Activated CD8-positive, alpha-beta memory T cell treated with anti-CD3 and anti-CD28 coated beads for 24 hours (primary cell): ENCODE measurements around the gene AQP1.

Source experiments
- DNase-seq: peaks from one replicate; pipeline ENCODE4 v3.0.0-alpha.2; 2020

The AQP1 gene

DNA sequence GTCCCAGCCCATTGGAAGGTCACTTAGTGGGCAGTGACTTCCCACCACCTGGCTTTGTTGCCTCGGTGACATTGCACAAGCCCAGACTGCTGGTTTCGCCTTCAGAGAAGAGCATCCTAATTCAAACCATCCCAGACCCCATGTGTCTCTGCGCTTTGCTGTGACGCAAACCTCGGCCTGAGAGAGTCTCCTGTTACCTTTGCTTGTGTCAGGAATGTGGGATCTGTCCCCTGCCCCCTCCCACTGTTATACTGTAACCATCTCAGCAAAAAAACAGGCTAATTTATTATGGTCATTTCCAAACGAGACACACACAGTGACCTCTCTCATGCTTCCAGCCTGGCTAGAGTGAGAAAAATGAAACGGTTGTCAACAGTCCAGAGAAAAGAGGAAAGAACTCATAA lies 25.0 kb upstream of the AQP1 start:
- no peak for DNase-seq

DNA sequence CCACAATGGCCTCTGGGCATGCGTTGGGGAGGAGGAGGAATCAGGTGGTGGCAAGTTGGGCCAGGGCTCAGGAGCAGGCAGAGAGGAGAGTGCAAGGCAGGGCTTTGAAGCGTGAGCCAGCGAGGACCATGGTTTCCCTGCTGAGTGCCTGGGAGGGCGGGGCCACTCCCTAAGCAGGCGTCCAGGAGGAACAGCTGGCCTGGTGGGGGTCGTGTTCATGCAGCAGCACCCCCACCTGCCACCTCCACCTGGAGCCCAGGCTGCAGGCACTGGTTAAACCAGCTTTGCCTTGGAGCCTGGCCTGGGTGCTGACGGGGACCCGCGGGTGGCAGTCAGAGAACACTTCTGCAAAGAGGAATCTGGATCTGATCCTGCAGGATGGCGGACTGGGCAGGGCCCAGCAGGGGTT lies 24.2 kb upstream of the AQP1 start:
- DNase-seq = no peak

DNA sequence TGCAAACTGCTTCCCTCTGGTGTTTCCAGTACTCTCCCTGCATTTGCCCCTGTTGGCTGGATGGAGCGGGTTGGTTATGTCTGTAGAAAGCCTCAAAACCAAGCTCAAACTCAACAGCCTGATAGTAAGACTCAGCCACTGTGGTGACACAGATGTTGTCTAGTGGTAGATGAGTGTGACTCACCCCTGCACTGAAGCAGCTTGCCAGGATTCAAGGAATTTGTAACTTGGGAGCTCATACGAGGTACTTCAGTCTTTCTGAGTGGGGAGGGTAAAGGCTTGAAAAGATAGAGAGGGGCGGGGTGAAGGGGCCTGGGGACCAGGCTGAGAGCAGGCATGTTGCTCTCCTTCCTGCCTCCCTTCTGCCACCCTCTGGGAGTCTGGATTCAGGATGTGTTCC lies 22.9 kb upstream of the AQP1 start:
- no peak for DNase-seq

DNA sequence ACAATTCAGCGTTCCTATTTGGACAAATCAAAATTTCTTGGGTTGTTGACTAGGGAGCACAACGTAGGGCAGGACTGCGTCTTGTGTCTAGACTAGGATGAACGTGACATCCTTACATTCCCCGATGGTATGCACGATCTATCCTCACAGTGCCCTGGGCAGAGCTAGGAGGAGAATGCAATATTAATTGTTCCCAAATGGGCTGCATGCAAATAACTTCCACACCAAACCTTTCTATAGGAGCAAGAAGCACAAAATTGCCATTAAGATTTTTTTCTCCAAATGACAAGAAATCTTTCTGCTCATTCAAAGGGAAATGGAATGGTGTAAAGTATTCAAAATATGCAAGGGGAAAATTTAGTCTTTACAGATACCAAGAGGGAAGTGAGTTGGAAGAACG lies 21.4 kb upstream of the AQP1 start:
- no peak for DNase-seq

DNA sequence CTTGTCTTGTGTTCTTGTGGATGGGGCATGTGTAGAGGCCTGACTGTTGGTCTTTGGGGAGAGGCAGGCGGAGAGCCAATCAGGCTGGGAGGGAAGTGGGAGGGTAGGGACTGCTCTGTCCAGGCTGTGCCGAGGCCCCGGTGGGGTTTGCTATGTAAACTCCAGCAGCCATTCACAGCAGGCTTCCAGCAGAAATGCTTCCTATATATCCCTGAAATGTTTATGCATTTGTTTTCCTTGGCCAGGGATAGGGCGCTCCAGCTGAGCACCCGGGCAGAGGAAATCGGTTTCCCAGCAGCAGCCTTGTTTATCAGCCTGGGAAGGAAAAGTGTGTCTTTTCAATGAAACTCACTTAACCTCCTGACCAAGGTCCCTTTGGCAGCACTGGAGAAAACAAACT lies 18.3 kb upstream of the AQP1 start:
- DNase-seq = no peak

DNA sequence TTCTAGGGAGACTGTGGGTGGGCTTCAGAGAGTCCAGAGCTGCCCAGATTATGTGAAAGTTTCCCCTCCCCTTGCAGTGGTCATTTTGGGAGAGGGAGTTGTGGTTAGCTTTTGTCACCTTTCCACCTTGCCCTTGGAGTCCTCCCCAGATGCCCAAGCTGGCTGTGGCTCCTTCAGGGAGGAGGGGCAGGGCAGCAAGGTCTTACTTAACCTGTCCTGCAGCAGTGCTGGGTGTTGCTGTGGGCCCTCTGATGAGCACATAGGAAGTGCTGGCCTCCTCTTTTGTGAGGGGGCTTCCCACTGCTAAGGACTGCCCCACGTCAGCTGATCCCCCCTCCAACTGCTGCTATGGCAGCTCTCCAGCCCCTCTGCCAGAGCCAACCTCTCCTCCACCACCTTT lies 17.6 kb upstream of the AQP1 start:
- DNase-seq = no peak

DNA sequence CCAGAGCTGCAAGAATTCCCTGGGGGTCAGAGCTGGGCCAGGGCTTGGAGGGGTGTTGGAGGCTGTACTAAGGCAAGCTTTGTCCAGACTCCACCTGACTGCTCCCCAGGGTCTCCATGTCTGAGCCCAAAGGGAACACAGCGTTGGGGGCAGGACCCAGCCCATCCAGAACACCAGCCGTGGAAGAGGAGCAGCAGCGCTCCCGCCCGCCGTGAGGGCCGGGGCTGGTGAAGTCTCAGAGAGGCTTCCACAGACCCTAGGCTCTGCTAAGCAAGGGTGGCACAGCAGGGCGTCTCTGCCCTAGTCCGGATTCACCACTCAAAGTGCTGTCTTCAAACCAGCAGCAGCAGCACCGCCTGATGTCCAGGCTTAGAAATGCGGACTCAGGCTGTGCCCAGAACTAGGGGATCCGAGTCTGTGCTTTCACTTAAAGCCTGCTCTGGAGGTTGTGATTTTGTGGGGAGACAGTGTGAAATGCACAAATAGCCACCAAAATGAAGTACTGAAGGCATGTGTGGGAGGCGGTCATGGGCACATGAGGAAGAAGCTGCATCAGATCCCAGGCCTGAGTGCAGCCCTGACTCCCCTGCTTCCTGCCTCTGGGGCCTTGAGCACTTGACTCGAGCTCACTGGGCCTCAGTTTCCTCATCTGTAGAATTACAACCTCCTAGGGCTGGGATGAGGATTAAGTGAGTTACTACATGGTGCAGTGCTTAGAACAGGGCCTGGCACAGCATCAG lies 16.6 kb upstream of the AQP1 start:
- no peak for DNase-seq

DNA sequence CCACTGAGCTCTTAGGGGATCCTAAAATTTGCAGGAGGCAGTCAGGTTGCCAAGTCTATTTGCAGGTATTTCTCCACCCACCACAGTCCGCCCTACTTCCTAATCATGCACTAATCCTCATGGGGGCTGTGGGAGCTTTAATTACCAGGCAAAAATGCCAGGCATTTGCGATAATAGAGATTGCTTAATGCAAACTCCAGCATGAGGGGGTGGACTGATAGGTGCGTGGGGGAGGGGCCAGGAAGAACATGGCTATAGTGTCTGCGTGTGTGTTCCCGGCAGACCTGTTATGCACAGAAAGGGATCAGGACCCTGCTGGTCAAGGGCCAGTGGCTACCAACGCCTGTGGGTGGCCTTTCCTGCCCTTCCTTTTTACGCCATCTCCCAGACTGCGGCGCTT lies 15.6 kb upstream of the AQP1 start:
- no peak for DNase-seq

DNA sequence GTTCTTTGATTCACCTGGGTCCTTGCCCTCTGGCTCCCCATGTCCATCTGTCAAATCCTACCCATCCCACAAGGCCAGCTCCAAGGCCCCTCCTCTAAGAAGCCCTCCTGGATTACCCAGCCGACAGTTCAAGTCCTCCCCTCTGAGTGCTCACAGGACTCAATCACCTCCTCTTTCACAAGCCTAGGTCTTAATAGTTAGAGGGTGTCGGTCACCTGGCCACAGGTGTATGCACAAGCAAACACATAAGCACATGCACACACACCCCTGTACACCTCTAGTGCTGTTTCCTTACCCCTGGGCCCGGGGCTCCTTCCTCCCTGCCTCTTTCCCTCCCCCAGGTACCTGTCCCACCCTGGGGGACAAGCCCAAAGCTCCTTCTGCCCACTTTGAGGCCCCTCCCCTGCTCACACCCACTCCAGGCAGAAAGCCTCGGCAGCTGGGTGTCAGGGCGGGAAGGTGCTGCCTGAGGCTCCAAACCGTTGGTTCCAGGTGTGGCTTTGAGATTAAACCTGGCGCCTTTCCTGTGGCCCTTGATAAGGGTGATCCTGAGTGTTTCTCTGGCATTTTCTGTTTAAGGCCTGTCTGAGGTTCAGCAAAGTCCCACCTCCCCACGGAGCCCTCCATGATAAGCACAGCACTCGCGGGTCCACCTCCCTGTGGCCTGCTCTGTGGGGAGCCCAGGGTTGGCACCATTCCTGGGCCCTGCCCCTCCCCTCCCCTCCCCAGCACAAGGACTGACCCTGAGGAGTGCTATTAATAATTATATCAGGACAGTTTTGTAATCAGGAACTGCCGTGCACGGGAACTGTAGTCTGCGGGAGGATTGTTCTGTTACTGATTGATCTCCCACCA lies 14.6 kb upstream of the AQP1 start:
- DNase-seq = no peak

DNA sequence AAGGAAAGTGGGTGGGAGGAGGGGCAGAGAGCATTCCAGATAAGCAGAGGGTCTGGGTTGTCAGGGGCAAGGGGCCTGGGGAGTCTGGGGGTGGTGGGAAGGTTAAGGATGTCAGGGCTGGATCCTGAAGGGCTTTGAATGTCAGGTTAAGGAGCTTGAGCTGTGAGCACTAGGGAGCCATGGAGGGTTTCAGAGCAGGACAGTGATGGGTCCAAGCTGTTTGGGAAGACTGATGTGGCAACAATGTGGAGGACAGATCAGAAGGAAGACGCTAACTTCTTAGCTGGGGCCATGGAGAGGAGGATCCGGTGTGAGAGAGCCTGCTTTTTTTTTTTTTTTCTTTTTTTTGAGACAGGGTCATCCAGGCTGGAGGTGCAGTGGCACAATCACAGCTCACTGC lies 13.9 kb upstream of the AQP1 start:
- DNase-seq = no peak

DNA sequence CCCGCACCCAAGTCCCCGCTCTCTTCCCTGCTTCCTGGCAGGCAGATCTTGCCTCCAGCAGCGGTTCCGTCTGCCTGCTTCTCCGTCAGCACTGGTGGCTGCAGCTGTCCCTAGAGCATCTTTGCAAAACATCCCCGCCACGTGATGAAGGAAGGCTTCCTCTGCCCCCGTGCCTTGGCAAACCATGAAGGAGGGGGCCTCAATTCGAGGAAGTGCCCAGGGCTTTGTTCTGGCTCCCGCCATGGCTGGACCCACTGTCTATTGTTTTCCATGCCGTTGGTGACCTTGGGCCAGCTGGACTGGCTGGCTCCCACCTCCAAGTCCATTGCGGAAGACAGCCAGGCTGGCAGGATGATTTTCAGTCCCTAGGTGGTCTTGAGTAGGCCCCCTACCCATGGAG lies 13.2 kb upstream of the AQP1 start:
- DNase-seq = no peak

DNA sequence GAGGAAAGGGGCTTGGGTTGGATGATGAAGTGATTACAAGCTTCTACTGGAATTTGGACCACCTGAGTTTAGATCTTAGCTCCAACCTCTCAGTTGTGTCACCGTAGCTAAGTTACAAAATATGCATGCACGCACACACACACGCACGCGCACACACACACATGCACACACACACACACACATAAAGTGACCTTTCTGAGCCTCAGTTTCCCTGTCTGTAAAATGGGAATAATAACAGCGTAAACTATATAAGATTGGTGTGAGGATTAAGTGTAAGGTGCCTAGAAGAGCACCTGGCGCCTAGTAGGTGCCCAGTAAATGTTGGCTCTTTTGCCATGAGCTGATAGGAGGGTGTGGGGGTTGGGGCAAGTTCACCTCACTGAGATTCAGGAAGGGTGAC lies 12.6 kb upstream of the AQP1 start:
- DNase-seq = no peak

DNA sequence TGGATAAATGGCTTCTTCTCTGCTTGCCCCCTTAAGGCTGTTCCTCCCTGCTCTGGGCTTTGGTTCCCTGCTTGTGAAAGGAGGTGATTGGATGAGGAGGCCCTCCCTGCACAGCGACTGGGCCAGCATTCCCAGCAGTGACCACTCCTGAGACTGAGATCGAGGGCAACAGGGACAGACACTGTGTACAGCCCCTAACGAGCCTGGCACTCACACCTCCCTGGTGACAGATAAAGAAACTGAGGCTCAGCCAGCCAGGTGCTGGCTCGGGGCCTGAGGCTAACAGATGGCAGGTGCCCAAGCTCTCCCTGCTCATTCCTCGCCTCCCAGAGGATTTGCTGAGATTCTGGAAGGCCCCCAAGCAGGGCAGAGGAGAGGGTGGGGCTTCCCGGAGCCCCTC lies 12.0 kb upstream of the AQP1 start:
- DNase-seq = no peak

DNA sequence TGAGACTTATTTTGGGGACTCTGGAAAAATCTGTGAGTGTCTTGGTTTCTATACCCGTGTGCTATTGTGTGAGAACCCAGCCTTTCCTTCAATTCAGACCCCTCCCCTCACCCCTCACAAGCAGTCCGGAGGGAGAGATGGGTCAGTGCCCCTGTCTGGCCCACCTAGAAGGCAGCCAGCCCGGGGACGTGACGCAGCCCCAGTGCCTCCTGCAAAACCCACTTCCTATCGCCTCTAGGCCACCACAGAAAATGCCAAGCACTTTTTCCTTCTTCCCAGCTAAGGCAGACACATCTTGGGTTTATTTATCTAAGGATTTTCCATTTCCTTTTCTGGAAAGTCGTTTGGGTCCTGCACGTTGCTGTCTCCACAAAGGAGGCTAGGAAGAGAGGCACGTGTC lies 11.6 kb upstream of the AQP1 start:
- no peak for DNase-seq

DNA sequence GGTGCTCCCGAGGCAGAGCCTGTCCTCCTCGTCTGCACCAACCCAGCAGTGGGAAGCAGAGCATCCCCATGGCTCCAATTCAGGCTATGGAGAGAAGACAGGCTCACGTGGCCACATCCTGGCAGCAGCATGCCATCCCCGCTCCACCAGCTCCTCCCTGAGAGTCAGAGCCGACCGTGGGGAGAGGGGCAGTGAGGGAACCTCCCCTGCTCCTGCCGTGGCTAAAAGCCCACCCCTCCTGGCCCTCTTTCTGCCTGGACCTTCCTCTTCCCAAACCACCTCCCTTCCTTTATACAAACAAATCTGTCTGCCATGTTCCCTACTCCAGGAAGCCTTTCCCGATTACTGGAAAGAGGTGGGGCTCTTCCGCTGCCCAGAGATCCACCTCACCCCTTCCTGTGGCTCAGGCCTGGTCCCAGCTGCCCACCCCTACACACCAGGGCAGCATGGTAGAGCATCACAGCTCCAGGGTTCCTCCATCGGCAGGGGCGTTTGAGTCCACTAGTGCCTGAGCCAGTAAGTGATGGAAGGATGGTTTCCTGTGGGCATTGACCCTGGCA lies 10.8 kb upstream of the AQP1 start:
- no peak for DNase-seq

DNA sequence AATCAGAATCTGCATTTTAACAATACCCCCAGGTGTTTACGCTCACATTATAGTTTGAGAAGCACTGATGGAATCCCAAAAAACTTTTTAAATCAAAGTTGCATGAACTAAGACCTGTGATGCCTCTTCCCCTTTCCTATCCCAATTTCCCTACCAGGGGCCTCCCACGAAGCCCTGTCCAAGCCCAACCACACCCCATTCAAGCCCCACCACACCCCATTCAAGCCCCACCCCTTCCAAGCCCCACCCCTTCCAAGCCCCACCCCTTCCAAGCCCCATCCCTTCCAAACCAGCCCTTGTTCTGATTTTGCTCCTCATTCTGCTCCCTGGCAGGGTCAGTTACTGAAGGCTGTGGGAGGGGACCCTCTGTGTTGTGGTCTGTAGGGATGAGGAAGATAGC lies 9.8 kb upstream of the AQP1 start:
- no peak for DNase-seq

DNA sequence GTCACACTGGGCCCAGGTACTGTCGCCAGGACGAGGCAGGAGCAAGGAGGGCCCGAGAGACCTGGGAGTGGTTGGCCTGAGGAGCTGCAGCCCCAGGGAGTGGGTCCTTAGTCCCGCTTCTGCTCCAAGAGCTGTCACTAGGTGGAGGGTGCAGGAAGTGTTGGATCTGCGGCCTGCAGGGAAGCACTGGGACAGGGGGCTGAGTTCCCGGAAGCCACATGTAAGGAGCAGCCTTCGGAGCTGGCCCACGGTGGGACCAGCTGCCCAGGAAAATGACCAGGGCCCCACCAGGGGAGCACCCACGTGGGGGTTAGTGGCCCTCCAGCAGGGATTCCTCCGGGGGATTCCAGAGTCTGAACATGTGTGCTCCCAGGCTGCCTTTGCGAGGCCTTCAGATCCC lies 9.2 kb upstream of the AQP1 start:
- no peak for DNase-seq

DNA sequence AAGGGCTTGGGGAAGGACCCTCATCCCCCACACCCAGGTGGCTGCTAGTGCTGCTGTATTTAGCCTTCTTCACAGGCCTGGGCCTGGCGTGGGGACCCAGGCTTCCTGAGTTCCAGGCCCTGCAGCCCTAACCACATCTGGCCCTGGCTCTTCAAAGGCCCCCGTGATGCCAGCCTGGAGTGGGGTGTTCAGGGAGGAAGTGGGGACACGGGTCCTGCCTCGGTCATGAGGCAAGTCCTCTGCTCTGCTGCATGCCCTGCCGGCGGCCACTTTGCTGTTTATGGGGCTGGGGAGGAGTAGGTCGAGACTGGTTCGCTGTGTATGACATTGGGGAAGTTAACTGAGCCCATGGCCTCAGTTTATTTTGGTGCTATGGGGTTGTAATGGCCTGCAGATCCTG lies 8.5 kb upstream of the AQP1 start:
- DNase-seq = no peak

DNA sequence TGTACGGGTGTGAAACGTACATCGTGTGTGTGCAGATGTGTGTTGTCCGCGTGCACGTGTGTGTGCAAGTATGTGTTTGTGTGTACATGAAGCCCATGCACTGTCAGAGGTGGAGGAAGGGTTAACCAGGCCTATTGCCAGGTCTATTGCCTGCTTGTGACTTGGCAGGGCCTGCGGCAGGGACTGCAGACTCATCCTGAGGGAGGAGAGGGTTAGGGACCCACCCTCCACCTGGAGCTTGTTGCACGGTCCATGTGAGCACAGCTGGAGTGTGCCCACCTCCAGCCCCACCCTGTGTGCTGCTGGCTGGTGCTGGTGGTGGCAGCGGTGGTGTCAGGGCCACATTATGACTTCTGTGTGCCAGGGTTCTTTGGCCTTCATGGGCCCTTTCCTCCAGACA lies 7.1 kb upstream of the AQP1 start:
- no peak for DNase-seq

DNA sequence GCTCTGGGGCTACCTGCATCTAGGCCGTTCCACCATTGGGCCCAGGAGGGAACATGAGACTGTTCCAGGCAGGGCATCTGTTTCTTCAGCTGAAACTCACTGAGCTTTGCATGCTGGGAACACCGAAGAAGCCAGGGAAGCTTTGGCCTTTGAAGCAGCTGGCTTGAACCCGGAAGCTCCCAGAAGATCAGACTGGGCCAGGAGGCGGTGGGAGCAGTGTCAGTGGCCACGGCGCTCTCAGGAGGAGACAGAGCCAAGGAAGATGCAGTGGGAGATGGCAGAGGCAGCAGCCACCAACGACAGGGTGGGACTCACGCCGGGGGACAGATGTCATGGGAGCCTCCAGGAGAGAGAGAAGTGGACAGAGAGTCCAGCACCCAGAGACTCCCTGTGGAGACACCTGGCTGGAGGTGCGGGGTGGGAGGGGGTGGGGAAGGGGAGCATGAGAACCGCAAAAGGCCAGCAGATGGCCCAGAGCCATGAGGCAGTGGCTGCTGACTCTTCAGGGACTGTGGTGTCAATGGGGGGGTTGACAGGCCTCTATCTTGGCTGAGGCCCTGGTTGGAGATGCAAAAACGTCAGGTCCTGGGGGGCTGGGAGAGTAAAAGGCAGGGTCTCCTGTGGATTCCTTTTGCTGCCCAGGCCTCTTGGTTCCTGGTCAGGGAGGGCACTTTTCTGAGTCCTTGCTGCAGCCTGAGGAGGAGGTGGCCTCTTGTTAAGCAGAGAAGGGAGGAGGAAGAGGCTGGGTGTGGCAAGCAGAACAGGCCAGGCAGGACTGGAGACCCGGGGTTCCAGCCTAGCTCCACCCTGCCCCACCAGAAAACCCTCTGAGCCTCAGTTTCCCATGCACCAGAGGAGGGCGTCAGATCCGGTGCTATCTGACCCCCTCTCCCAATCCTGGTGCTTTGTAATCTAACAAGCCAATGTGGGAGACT lies 6.3 kb upstream of the AQP1 start:
- DNase-seq = no peak

DNA sequence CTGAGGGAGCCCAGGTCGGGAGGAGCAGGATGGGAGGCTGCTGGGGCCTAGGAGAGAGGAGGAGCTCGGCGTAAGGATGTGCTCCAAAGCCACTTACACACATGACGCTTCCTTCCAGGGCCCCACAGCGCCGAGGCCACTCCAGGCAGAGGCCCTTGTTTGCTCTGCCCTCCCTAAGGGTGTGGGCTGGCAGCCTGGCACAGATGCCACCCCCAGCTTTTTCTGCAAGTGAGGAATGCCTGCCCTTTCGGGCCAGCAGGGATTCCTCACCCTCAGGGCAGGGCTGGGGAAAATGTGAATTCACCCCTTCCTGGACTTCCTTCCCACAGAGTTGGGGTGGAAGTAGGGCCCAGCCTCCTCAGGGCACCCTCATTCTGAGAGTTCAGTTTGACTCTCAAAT lies 5.6 kb upstream of the AQP1 start:
- no peak for DNase-seq

DNA sequence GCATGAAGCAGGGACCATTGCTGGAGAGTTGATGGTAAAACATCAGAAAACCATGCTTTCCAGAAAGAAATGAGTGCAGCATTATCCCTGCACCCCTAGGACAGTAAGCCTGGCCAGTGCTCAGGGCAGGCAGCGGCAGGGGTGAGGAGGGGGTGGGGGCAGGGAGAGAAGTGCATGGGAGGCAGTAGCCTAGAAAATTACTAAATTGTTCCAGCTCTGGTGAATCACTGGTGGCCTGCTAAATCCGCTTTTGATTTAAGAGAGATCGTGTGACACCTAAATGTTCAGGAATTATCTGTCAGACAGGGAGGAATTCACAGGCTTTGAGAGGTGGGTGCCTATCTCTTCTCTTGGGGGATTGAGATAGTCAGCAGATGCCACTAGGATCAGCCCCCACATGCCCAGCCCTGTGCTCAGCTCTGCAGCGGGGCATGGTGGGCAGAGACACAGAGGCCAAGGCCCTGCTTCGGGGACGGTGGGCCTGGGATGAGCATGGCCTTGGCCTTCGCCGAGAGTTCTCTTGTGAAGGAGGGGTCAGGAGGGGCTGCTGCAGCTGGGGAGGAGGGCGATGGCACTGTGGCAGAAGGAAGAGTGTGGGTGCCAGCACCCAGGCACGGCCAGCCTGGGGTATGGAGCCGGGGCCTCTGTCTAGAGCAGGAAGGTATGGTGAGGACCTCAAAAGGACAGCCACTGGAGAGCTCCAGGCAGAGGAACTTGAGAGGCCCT lies 5.0 kb upstream of the AQP1 start:
- DNase-seq = no peak
